Panc1 (cell line): ENCODE measurements around the gene HCLS1. TPM values are rescaled to one million over a fixed set of nuclear protein-coding genes. Genes with fewer than 3 reads are reported as not detected.
"Not testable (repeated sequence)": the region's sequence is repeated elsewhere in the genome, so short reads cannot be mapped to it uniquely, and the experiment has no call there.

Source experiments
- ATAC-seq: fragments of 200-7000 bp; cut with Tn5 transposase; 2 replicates; pipeline ENCODE4 v1.9.1; 2020; ENCODE audit warnings: mild to moderate bottlenecking, moderate library complexity
- BruUV-seq: library from RNA; stranded (reverse); fragments of 400-500 nt; replicated peaks from 2 replicates; lab custom pipeline; 2021; lab: Mats Ljungman, UMichigan
- CTCF ChIA-PET: fragments of 300-600 bp; sonication (Branson Sonifier 250); formaldehyde crosslinking; loops from one replicate; lab custom pipeline; 2022; ENCODE audit warnings: antibody characterized with exemption; lab: Charles Lee
- POLR2A ChIA-PET: fragments of 300-600 bp; sonication (Branson Sonifier 250); formaldehyde crosslinking; loops from one replicate; lab custom pipeline; 2022; ENCODE audit warnings: antibody characterized with exemption; lab: Charles Lee
- DNase-seq: peaks from one replicate; pipeline ENCODE4 v3.0.0-alpha.2; 2010; ENCODE audit warnings: low read depth, low spot score
- H3K27ac ChIP-seq: 2 replicates; pipeline ENCODE4 v1.5.1; 2011; ENCODE audit warnings: mild to moderate bottlenecking, low read length, inconsistent platforms
- H3K27me3 ChIP-seq: fragments of 200-500 bp; sonication (Bioruptor generic); 2 replicates; pipeline ENCODE4 v1.6.0; 2014; ENCODE audit warnings: low read length, inconsistent platforms; ENCODE audit not compliant: control insufficient read depth, insufficient read depth
- H3K36me3 ChIP-seq: fragments of 200-500 bp; sonication (Bioruptor generic); 2 replicates; pipeline ENCODE4 v1.5.1; 2014; ENCODE audit warnings: inconsistent platforms, mild to moderate bottlenecking, low read length, moderate library complexity; ENCODE audit not compliant: control insufficient read depth, insufficient read depth
- H3K4me1 ChIP-seq: 2 replicates; pipeline ENCODE4 v1.5.1; 2011; ENCODE audit warnings: inconsistent platforms, mild to moderate bottlenecking, low read length, moderate library complexity; ENCODE audit not compliant: control insufficient read depth, insufficient read depth
- H3K4me3 ChIP-seq, 2 experiments: 2 replicates each; pipeline ENCODE4 v1.5.1; 2011 to 2012; ENCODE audit warnings: low read depth in 2 of 2, low read length in 2 of 2, mild to moderate bottlenecking in 2 of 2, inconsistent platforms in 1 of 2, moderate library complexity in 1 of 2
- H3K9me3 ChIP-seq: fragments of 200-500 bp; sonication (Bioruptor generic); 2 replicates; pipeline ENCODE4 v1.5.1; 2014; ENCODE audit warnings: low read depth, mild to moderate bottlenecking, inconsistent platforms, low read length, moderate library complexity; ENCODE audit not compliant: control insufficient read depth, insufficient read depth
- POLR2AphosphoS5 ChIP-seq: IDR thresholded peaks from 2 replicates; pipeline ENCODE4 v1.6.1; 2012; ENCODE audit warnings: mild to moderate bottlenecking, low read depth, low read length, moderate library complexity
- SIN3A ChIP-seq: IDR thresholded peaks from 2 replicates; pipeline ENCODE4 v1.6.1; 2012; ENCODE audit warnings: low read depth, mild to moderate bottlenecking, low read length, moderate library complexity, borderline replicate concordance; ENCODE audit not compliant: insufficient read depth
- TCF7L2 ChIP-seq: IDR thresholded peaks from 2 replicates; pipeline ENCODE4 v1.6.1; 2011; ENCODE audit warnings: mild to moderate bottlenecking, low read depth, low read length, inconsistent platforms
- in situ Hi-C: cut with HindIII; loops from 2 replicates; pipeline ENCODE4 v1.10.0; 2016; ENCODE audit warnings: low sequenced_read_pairs, low pct_unique_long_range_greater_than_20kb
- intact Hi-C: fragments of 100-400 bp; cut with micrococcal nuclease; formaldehyde crosslinking; loops from one replicate; pipeline ENCODE4 v1.10.0; 2022; ENCODE audit not compliant: unreplicated experiment
- total RNA-seq: library from RNA; stranded (reverse); gene quantifications from one replicate; pipeline ENCODE4 v1.2.1, GENCODE V29; 2021; ENCODE audit not compliant: unreplicated experiment
- TF ChIP-seq, protein P1 (sequence below): fragments of 450-650 bp; IDR thresholded peaks from 2 replicates; pipeline ENCODE4 v1.5.1; 2017; ENCODE audit warnings: mild to moderate bottlenecking
- TF ChIP-seq, protein P2 (sequence below), 2 experiments: IDR thresholded peaks; 2 replicates each; pipeline ENCODE4 v1.6.1; 2011 to 2012; ENCODE audit warnings: low read depth in 2 of 2, control low read depth in 1 of 2, low read length in 1 of 2, mild to moderate bottlenecking in 1 of 2, moderate library complexity in 1 of 2; ENCODE audit not compliant: insufficient read depth in 1 of 2

HCLS1 gene
- total RNA-seq, 1 experiment from 2014 or later = 0.85 TPM

GRCh38 chr3:121692010-121692699, 31.5 kb upstream of the HCLS1 start:
- BruUV-seq = no TSS peak
- peaks cover 15% of the 10 kb centered on the region for H3K36me3 ChIP-seq

DNA sequence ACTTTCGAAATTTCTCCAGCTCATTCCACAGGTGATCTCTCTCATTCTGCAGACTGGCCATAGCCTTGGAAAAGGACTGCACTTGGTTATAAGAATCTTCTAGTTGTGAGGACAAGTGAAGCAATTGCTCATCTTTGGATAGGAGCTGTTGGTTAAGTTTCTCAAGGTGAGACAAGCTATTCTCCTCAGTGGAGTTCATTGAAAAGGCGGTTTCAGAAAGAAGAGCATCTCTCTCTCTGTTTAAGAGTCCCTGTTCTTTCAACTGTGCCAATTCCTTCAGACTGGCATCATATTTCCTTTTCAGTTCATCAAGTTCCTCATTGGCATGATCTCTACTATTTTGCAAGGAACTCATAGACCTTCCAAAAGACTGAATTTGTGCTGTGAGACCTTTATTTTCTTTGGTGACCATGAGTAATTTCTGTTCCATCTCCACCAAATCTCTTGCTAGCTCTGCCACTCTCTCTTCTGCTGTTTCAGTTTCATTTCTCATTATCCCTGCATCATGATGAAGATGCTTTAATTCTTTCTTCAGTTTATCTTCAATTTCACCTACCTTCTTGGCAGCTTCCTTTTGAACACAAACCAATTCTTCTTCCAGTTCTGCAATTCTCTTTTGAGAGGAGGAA, 30.2 kb upstream of the HCLS1 start:
- no peak overlapping the region for H3K4me3 ChIP-seq
- ATAC-seq (no peak), DNase-seq (no peak)
- intact Hi-C loops (no loop called here), in situ Hi-C loops (no loop called here)
- TF ChIP-seq SIN3A (no peak), TCF7L2 (no peak), POLR2AphosphoS5 (no peak)
- TF ChIP-seq, protein P1, sequence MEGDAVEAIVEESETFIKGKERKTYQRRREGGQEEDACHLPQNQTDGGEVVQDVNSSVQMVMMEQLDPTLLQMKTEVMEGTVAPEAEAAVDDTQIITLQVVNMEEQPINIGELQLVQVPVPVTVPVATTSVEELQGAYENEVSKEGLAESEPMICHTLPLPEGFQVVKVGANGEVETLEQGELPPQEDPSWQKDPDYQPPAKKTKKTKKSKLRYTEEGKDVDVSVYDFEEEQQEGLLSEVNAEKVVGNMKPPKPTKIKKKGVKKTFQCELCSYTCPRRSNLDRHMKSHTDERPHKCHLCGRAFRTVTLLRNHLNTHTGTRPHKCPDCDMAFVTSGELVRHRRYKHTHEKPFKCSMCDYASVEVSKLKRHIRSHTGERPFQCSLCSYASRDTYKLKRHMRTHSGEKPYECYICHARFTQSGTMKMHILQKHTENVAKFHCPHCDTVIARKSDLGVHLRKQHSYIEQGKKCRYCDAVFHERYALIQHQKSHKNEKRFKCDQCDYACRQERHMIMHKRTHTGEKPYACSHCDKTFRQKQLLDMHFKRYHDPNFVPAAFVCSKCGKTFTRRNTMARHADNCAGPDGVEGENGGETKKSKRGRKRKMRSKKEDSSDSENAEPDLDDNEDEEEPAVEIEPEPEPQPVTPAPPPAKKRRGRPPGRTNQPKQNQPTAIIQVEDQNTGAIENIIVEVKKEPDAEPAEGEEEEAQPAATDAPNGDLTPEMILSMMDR = no peak
- TF ChIP-seq, protein P2, sequence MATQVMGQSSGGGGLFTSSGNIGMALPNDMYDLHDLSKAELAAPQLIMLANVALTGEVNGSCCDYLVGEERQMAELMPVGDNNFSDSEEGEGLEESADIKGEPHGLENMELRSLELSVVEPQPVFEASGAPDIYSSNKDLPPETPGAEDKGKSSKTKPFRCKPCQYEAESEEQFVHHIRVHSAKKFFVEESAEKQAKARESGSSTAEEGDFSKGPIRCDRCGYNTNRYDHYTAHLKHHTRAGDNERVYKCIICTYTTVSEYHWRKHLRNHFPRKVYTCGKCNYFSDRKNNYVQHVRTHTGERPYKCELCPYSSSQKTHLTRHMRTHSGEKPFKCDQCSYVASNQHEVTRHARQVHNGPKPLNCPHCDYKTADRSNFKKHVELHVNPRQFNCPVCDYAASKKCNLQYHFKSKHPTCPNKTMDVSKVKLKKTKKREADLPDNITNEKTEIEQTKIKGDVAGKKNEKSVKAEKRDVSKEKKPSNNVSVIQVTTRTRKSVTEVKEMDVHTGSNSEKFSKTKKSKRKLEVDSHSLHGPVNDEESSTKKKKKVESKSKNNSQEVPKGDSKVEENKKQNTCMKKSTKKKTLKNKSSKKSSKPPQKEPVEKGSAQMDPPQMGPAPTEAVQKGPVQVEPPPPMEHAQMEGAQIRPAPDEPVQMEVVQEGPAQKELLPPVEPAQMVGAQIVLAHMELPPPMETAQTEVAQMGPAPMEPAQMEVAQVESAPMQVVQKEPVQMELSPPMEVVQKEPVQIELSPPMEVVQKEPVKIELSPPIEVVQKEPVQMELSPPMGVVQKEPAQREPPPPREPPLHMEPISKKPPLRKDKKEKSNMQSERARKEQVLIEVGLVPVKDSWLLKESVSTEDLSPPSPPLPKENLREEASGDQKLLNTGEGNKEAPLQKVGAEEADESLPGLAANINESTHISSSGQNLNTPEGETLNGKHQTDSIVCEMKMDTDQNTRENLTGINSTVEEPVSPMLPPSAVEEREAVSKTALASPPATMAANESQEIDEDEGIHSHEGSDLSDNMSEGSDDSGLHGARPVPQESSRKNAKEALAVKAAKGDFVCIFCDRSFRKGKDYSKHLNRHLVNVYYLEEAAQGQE (IDR thresholded peaks at IDR 0.05; ENCODE audit: insufficient read depth in 1 of 2, low read depth in 2 of 2, low read length in 1 of 2) = no peak
- ChIA-PET CTCF (no interaction called here), POLR2A (no interaction called here)
- H3K9me3 ChIP-seq = no peaks in the 10 kb centered on the region
- no TSS peak for BruUV-seq
- no peaks in the 10 kb centered on the region for H3K27me3 ChIP-seq
- peaks cover 15% of the 10 kb centered on the region for H3K36me3 ChIP-seq
- H3K4me1 ChIP-seq = no peaks in the 10 kb centered on the region
- H3K27ac ChIP-seq = no peak overlapping the region

More at GRCh38 chr3:121692010-121692699, 31.5 kb upstream of the HCLS1 start:
- ChIA-PET CTCF (no interaction called here), POLR2A (no interaction called here)
- no peaks in the 10 kb centered on the region for H3K27me3 ChIP-seq
- no peaks in the 10 kb centered on the region for H3K9me3 ChIP-seq
- no peak overlapping the region for H3K4me3 ChIP-seq
- no peaks in the 10 kb centered on the region for H3K4me1 ChIP-seq
- DNase-seq (no peak), ATAC-seq (no peak)
- intact Hi-C loops (no loop called here), in situ Hi-C loops (no loop called here)
- H3K27ac ChIP-seq = no peak overlapping the region
- TF ChIP-seq SIN3A (no peak), TCF7L2 (no peak), POLR2AphosphoS5 (no peak)
- TF ChIP-seq, protein P1 = no peak
- TF ChIP-seq, protein P2 (IDR thresholded peaks at IDR 0.05; ENCODE audit: insufficient read depth in 1 of 2, low read depth in 2 of 2, low read length in 1 of 2) = no peak

DNA sequence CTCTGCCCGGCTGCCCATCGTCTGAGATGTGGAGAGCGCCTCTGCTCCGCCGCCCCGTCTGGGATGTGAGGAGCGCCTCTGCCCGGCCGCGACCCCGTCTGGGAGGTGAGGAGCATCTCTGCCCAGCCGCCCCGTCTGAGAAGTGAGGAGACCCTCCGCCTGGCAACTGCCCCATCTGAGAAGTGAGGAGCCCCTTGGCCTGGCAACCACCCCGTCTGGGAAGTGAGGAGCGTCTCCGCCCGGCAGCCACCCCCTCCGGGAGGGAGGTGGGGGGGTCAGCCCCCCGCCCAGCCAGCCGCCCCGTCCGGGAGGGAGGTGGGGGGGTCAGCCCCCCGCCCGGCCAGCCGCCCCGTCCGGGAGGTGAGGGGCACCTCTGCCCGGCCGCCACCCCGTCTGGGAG, 28.0 kb upstream of the HCLS1 start:
- H3K27ac ChIP-seq, H3K27me3 ChIP-seq, H3K9me3 ChIP-seq, ATAC-seq, CTCF ChIA-PET, POLR2A ChIA-PET, intact Hi-C loops, BruUV-seq, DNase-seq, H3K4me3 ChIP-seq, H3K4me1 ChIP-seq, in situ Hi-C loops: not testable (repeated sequence)
- peaks cover 15% of the 10 kb centered on the region for H3K36me3 ChIP-seq
